GM21717 (cell line): Measurements from ENCODE around the gene RCE1.

ENCODE experiments used
- ATAC-seq: cut with Tn5 transposase; IDR thresholded peaks from one replicate; pipeline ENCODE4 v1.9.1; 2021; ENCODE audit warnings: mild to moderate bottlenecking, moderate library complexity; ENCODE audit not compliant: unreplicated experiment

The RCE1 gene

DNA sequence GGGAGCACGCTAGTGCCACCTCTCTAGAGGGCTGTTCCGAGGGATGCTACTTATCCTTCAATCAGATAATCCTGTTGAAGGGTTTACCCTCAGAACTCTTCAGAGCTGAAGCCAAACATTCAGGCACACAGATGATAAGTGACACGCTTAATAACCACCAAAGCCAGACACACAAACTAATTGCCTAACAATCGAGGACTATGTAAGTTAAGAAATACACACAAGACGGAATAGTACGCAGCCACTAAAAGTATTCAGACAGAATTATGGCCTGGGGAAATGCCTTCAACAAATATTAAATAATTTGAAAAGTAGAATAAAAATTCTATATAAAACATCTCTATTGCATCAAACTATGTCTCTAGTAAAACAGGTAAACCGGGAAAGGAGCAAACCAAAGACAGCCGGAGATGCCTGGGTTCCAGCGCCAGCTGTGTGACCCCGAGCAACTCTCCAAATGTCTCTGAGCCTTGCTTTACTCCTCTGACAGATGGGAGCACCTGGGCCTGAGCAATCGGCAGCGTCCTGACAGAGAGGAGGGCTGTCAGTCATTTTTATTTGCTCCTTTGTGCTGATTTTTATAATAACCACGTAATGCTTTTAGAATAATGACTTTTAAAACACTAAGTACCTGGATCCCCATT, 25.0 kb downstream of the RCE1 start:
- no peak for ATAC-seq

DNA sequence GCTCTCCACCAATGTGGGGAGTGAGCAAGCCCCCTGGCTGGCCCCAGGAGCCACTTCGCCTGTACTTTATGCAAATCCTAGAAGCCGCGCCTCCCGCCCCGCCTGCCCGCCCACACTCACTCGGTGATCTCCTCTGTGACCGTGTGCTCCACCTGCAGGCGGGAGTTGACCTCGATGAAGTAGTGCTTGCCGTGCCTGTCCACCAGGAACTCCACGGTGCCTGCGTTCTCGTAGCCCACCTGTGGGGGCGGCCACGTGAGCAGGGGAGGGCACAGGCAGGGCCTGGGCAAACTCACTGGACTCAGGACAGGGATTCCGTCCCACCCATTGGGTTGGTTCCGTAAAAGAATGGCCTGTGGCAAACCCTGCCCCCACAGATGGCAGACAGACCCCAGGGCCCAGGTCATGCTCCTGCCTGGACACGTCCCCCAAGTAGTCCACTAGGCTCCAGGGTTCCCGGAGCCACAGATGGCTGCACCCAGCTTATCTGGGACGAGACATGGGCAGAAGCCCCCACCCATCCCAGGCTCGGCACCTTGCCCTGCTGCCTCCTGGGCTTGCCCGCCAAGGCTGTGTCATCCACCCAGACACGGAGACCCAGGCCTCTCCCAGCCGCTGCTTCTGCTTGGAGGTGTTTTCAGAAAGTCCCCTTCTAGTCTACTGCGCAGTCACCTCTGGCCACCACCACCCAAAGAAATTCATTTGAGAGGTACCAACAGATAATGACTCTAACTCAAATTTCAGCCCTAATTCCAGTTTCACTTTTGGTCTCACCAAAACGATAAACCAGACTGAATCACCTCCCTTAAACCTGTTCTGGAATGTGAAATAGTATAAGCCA, 25.7 kb downstream of the RCE1 start:
- ATAC-seq: peak; percentile 63

DNA sequence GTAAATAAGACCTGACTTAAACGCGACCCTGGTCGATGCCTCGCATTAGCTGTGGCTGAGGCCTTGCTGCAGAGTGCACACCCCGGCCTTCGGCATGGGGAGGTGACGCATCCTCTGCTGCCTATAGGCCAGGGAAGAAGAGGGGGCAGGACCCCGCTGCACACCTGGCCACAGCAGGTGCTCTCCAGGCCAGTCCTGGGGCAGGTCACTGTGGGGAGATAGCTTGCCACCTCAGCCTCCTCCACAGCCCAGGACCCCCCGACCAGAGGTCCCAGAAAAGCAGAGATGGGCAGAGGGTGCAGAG, 26.3 kb downstream of the RCE1 start:
- no peak for ATAC-seq

DNA sequence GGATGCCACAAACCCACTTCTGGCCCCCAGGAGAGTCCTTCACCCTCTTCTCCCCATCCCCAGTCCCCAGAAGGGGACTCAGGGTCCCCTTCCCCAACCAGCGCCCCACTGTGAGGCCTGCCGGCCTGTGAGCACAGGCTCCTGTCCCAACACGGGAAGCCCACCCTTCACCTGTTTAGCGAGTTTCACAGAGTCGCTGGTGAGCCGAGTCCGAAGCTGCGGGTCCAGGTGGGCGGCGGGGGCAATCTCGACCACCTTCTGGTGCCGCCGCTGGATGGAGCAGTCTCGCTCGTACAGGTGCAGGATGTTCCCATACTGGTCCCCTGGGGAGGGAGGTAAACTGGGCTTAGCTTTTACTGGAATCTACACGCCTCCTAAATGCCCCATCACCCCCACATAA, 26.9 kb downstream of the RCE1 start:
- ATAC-seq: no peak

DNA sequence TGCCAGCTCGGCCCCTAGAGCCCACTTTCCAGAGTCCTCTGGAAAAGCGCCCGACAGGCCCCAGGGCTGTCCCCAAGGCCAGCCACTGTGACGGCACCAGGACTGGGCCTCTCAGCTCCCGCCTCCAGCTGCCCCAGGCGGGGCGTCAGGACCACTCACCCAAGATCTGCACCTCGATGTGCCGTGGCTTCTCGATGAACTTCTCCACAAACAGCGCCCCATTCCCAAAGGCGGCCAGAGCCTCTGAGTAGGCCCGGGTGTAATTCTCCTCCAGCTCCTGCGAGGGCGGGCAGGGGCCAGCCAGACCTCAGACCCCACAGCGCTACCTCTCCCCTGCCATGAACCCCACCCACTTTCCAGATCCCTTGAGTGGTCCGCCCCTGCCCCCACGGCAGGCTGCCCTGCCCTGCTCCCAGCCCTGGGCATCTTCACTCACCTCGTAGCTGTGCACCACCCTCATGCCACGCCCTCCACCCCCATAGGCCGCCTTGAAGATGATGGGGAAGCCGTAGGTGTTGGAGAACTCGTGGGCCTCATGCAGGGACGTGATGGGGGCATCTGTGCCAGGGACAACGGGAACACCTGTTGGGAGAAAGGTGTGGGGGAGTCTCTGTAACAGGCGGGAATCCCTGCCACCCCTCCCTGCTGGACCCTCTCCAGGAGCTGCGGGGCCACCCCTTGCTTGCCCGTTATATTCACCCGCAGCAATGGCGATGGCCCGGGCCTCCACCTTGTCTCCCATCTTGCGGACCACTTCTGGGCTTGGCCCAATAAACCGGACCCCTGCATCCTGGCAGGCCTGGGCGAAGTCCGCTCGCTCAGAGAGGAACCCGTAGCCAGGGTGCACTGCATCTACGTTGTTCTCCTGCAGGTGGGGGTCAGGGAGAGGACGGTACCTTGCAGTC, 27.6 kb downstream of the RCE1 start:
- no peak for ATAC-seq

DNA sequence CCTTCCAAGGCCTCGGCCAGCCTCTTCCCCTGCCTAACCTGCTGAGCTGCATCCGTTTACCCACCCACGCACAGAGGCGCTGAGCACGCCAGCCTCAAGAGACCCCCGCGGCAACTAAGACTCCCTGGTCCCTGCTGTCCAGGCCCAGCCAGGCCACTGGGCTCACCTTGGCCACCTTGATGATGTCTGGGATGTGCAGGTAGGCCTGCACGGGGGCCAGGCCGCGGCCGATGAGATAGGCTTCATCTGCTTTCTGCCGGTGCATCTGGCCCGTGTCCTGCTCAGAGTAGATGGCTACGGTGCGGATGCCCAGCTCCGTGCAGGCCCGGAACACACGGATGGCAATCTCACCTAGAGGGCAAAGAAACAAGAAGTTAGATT, 28.3 kb downstream of the RCE1 start:
- ATAC-seq: no peak

DNA sequence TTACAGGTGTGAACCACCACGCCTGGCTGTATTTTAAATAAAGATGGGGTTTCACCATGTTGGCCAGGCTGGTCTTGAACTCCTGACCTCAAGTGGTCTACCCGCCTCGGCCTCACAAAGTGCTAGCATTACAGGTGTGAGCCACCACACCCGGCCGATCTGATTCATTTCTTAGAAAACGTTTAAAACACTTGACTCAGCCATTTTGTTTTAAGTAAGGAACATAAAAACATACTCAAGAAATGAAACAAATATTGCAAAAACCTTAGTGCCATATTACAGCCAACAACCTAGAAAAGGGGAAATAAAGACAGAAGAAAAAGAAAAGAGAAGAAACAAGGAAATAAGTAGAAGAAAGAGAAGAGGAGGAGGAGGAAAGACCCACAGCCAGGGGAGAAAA, 31.0 kb downstream of the RCE1 start:
- ATAC-seq: no peak

DNA sequence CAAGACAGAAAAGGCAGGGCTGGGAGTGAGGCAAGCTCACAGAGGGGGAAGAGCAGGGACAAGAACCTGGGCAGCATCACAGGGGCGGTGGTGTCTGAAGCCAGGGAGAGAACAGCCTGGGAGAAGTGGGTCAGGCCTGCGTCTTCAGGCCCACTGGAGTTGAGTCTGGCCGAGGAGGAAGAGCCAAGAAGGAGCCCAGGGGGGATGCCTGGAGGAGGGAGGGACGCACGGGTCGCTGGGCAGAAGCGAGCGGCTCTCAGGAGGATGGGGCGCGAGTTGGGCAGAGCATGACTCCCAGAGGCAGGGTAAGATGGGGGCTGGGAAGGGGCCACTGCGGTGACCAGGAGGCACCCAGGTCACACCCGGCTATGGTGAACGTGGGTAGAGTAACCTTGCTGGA, 32.1 kb downstream of the RCE1 start:
- no peak for ATAC-seq

DNA sequence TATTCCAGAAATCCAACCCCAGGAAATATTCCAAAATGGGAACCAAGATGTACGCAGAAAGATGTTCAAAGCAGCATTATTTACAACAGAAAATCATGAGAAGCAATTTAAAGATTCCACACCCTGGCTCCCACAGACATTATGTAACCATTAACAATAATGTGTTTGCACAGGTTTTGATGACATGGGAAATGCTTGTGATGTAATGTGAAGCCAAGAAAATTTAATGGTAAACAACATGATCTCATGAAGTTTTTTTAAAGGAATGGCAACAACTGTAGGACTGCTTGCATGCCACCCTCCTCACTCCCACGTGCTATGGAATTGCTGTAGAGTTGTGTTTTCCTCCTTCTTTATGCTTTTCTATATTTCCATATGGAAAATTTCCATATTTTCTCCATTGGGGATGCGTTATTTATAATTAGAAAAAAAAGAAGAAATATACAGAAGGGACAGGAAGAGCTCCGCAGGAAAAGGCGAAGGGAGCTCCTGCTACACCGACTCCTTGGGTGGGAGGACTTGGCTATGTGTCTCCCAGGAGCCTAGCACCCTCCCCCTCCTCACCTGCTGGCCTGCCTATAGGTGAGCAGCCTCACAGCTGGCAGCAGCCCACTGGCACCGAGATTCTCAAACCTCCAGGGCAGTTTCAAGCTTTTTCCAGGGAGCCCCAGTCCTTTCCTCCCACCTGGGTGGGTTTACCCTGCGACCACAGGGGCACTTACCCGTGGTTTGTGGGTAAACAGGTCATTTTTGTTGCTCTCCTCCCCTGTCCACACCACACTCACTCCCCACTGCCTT, 34.5 kb downstream of the RCE1 start:
- no peak for ATAC-seq

DNA sequence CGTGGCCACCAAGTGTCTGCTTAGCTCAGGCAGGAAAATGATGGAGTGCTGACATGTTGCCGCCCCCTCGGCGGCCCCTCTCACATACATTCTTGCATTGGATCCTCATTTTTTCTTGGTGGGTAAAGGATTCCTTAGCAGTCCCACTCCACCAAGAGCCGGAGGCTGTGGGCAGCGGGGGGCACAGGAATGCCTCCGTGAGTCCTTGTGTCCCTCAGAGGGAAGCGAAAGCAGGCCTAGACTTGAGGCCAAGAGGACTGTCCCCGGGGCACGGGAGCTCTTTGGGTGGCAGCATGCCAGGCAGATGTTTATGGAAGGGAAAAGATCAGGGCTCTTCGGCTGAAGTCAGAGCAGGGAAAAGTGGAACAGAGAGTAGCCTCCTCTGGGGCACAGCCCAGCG, 35.2 kb downstream of the RCE1 start:
- ATAC-seq: no peak

DNA sequence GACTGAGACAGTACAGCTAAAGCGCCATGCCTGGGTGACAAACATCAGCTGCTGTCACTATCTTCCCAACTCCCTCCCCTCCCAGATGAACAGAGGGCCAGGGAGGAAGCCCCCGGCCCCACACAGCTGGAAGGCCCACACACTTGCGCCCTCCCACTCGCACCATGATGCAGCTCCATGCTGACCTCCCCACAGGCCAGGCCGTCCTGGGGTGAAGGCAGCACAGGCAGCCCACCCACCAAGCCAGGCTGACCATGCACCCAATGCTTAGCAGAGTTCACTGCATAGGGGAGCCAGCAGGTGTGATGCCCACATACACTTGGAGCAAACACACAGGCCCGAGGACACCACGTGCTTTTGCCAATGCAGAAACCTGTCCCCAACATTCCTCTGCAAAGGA, 35.8 kb downstream of the RCE1 start:
- ATAC-seq: no peak

DNA sequence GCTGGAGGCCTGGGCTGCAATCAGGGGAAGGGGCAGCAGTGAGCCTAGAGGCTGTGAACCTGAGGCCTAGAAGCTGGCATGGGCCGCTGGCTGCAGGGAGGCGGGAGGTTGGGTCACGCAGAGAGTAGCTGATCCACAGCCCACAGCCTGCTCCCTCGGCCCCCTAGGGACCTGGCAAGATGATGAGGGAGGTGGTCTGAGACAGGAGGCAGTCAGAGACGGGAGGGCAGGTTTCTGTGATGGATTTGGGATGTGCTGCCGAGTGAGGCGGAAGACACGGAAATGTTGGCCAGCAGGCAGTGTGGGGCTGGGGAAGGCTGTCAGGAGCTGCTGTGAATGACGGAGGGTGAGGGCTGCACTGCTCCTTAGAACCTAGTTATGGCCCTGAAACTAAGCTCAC, 36.3 kb downstream of the RCE1 start:
- ATAC-seq: no peak

DNA sequence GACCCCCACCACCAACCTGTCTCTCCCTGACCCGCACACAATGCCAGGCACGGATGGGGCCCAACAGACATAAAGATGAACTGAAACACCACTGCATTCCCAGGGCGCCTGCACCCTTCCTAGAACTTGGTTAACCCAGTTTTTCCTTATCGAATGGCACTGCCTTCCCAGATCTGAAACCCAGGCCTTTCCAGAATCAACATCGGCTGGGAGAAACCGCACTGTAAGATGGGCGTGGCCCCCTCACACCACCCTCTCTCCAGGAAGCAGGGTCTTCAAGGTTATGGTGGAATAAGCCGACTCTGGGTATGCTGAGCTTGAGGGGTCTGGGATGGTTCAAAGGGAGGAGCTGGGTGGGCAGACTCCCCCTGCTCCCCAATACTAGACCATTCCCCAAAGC, 36.8 kb downstream of the RCE1 start:
- no peak for ATAC-seq

DNA sequence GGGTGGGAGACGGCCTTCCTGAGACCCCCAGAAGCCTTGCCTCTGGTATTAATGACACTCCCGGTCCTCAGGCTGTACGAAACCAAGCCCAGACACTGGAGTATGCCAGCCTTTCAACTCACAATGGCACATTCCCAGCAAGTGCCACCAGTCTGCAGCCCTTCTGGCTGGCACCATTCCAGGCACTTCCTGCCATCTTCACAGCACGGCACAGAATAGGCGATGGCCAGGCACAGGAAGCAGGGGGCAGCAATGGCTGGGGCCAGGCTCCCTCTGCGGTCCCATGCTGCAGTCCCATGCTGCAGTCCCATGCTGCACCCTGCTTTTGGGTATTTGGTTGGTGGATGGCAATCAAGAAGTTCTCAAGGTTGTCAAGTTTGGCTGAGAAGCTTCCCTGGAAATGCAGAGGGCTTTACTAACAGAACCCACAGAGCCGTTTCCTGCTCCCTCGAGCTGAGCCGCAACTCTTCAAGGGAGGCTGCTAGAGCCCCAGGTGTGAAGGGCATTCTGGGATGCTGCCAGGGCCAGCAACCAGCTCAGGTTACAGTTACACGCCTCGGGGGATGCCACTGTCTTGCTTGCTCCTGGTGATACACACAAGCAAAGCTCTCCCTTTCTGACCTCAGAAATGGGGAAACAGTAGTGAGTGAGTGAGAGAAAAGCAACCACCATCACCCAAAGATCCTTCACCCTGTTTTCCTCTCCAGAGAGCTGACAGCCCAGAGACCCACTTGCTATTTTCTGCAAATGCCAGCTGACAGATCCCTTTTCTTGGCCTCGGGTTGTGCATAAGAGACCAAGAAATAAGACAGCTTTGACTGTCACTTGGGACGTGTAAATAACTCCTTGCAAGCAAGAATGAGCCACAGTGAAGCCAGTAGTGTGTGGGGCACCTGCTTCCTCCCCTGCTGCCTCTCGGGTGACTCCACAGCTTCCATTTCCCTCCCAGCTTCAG, 37.5 kb downstream of the RCE1 start:
- ATAC-seq: no peak

DNA sequence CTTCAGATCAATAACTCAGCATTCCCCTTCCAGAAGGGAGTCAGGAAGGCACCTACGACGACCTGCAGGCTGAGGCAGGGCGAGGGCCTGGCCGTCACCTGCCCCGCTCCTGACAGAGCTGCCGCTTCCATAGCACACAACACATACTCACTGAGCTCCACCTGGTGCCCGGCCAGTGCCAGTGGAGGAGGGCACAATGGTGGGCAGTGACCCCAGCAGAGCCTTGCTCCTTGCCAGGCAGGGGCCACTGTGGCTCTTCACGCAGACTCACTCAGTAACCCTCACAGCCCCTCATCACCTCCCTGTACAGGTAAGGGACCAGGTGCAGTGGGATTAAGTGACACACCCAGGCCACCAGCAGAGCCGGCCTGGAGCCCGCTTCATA, 38.2 kb downstream of the RCE1 start:
- ATAC-seq: no peak

DNA sequence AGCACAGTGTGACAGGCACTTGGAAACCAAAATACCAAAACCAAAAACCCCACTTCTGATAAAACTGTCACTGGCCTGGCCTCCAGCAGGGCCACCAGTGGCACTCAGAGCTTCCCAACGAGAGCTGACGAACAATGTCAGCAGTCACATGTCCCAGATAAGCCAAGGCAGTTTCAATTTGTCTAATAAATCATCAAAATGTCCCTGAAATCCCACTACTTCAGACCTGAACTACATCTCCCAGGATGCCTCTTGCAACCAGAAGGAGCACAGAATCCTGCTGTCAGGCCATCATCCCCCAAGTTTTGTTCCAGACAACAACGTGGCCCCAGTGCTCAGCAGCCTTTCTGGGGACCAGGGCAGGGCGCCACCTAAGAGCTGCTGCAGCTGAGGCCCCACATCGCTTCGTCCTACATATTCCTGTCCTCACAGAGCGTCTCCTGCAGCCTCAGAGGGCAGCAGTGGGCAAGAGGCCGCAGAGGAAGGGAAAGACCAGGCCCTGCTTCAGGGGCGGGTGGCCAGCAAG, 38.7 kb downstream of the RCE1 start:
- no peak for ATAC-seq

DNA sequence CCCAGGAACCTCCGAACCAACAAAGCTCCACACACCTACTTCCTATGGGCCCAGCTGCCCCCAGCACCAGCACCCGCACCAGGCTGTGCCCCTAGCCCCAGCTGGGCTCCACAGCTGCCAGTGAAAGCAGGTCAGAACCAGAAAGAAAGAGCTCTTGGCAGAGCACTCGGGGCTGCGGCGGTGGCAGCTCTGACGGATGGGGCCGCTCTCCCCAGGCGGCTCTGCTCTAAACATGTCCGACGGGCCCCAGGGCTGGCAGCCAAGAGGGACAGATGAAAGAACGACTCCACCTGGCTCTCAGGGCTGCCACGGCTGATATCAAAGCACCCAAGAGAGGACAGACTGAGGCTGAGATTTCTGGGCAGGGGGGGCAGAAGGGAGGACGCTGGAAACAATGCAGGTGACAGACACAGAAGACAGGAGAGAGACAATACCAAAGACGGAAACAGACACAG, 39.3 kb downstream of the RCE1 start:
- ATAC-seq: no peak

DNA sequence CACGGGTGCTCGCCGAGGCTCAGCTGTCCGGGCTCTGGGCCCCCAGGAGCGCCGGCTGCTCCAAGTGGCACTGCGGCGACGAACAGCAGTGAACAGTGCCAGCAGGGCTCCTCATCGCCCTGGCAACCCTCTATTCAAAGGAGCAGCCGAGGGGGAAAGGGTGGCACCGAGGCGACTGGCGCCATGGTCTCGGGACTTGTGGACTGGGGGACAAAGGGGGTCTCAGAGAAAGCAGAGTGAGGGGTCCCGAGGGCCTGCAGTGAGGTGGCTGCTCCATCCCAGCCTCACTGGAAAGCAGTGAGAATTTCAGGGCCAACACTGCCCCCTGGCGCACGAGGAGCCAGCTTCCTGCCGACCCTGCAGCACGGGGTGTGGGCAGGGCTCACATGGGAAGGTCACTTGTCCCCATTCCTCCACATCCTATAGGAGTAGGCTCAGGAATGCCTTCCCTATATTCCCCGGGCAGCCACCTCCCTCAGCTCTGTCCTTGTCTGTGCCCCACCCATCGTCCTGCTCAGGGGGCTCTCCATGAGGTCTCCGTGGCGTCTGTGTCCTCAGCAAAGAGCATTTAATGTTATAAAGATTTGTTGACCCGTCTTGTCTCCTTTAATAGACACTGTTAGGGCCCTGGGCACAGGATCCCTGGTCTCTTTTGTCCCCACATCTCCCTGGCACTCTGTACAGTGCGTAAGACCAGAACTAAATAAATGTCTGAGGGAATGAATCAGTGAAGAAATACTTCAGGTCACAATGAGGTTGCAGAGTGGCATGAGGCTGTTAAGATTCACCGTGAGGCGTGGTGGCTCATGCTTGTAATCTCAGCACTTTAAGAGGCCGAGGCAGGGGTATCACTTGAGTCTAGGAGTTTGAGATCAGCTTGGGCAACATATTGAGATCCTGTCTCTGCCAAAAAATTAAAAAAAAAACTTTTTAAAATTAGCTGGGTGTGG, 40.0 kb downstream of the RCE1 start:
- no peak for ATAC-seq

DNA sequence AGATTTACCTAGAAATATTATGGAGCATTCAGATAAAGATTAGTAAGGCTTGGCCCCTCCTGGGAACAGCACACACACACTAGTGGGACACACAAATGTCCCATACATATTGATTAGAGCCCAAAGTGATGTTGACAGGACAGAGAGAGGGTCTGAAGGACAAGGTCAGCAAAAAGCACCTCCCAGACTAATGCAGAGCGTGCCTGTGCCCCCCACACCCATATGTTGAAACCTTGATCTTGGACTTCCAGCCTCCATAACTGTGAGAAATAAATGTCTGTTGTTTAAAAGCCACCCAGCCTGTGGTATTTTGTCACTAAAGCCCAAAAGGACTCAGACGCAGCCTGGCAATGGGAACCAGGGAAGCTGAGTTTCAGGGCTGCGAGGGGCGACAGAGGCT, 41.2 kb downstream of the RCE1 start:
- ATAC-seq: no peak
